AG04449 (cell line): ENCODE data around the gene UNC93A.

Experiments used
- CTCF ChIA-PET: fragments of 350-600 bp; formaldehyde crosslinking; extraction: SDS; loops from one replicate; lab custom pipeline; 2021; ENCODE audit warnings: antibody characterized with exemption; lab: Yijun Ruan, JAX
- POLR2A ChIA-PET: fragments of 400-600, 350-600 bp; formaldehyde crosslinking; extraction: SDS; loops from one replicate; lab custom pipeline; 2020; ENCODE audit warnings: antibody characterized with exemption, inconsistent platforms; lab: Yijun Ruan, JAX
- DNase-seq: peaks from one replicate; pipeline ENCODE4 v3.0.0-alpha.2; 2010; ENCODE audit warnings: low read depth, low spot score
- H3K4me3 ChIP-seq: 2 replicates; pipeline ENCODE4 v1.5.1; 2011; ENCODE audit warnings: low read depth, mild to moderate bottlenecking, control low read depth, low read length
- TF ChIP-seq, protein P1 (sequence below): IDR thresholded peaks from one replicate; pipeline ENCODE4 v1.5.1; 2011; ENCODE audit warnings: mild to moderate bottlenecking, moderate library complexity, low read length, control low read depth, inconsistent platforms; ENCODE audit not compliant: insufficient read depth; ENCODE audit errors: missing control alignments

Gene UNC93A

GRCh38 chr6:167323111-167323510, 32.0 kb downstream of the UNC93A start:
- POLR2A ChIA-PET: no interaction called here
- H3K4me3 ChIP-seq: no peak overlapping the region
- DNase-seq: no peak
- TF ChIP-seq, protein P1, sequence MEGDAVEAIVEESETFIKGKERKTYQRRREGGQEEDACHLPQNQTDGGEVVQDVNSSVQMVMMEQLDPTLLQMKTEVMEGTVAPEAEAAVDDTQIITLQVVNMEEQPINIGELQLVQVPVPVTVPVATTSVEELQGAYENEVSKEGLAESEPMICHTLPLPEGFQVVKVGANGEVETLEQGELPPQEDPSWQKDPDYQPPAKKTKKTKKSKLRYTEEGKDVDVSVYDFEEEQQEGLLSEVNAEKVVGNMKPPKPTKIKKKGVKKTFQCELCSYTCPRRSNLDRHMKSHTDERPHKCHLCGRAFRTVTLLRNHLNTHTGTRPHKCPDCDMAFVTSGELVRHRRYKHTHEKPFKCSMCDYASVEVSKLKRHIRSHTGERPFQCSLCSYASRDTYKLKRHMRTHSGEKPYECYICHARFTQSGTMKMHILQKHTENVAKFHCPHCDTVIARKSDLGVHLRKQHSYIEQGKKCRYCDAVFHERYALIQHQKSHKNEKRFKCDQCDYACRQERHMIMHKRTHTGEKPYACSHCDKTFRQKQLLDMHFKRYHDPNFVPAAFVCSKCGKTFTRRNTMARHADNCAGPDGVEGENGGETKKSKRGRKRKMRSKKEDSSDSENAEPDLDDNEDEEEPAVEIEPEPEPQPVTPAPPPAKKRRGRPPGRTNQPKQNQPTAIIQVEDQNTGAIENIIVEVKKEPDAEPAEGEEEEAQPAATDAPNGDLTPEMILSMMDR: no peak
- CTCF ChIA-PET: no interaction called here

- TF ChIP-seq, protein P1: no peak
- ChIA-PET POLR2A (no interaction called here), CTCF (no interaction called here)
- DNase-seq: no peak
- no peak overlapping the region for H3K4me3 ChIP-seq
Observed at GRCh38 chr6:167324111-167324510, 33.0 kb downstream of the UNC93A start.

DNA sequence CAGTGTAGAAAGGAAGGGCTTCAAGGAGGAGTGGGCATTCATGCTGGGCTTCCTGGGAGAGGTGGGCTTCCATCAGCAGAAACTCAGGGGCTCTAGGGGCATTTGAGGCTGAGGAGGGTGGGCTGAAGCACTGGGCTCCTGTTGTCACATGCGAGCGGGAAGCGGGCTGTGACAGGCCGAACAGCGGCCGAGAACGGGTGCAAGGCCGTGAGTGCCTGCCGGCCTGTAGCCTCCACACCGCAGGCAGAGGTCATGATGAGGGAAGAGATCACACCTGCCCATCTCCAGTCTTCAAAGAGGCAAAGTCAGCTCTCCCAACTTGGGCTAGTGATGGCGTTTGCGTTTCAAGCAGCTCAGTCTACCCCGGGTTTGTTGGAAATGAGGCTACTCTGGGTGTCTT, 34.7 kb downstream of the UNC93A start:
- ChIA-PET POLR2A (no interaction called here), CTCF (no interaction called here)
- DNase-seq: no peak
- TF ChIP-seq, protein P1: no peak
- H3K4me3 ChIP-seq: no peak overlapping the region

DNA sequence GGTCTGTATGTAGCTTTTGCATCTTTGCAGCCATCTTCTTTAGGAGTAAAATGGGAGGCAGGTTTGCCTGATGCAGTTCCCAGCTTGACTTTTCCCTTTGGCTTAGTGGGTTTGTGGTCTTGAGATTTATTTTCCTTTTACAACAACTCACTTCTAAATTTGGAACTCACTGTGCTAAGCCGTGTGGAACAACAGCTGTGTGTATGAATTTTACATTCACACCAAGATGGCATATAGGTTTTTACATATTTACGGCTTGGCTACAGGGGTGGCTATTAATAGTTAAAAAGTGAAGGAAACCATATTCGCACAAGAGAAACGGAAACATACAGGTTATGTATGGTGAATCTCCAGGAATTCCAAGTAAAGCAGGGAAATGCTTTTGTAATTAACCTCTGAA, 36.3 kb downstream of the UNC93A start:
- TF ChIP-seq, protein P1: no peak
- no peak overlapping the region for H3K4me3 ChIP-seq
- ChIA-PET CTCF (no interaction called here), POLR2A (no interaction called here)
- no peak for DNase-seq

DNA sequence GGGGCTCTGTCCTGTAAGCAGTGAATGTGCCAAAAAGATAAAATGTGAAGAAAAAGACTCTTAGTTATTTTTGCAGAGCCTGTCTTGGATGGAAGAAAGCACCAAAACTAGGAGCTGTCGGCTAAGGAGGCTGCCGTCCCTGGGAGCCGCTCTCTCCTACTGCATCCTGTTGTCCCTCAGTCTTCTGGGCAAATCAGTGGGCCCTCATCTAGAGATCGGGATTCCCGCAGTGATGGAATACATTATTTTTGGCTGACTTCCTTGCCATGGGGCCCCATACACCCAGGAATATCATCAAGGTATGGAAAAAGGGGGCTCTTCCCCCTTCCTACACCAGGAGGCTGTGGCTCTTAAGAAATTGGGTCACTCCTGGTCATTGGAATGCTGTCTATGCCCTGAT, 37.0 kb downstream of the UNC93A start:
- DNase-seq: no peak
- no peak overlapping the region for H3K4me3 ChIP-seq
- POLR2A ChIA-PET: no interaction called here
- TF ChIP-seq, protein P1: no peak
- CTCF ChIA-PET: no interaction called here

DNA sequence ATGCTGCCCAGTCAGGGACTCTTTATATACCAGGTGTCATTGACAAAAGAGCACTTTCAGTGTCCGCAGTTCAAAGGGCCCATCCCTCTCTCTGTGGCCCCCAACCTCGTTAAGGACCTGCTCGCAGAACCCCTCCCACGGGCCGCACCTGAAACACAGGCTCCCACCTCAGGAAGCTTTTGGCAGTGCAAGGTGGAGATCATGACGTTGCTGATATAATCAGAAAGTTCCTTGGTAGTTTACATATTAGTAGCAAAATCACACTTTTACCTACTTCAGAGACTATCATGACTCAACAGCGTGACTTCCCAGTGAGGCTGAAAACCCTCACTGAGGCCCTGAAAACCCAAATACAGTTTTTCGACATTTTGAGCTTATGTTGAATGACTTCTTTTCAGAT, 37.9 kb downstream of the UNC93A start:
- no peak for DNase-seq
- TF ChIP-seq, protein P1: no peak
- ChIA-PET POLR2A (no interaction called here), CTCF (no interaction called here)
- no peak overlapping the region for H3K4me3 ChIP-seq
